ENCODE measurements around the gene KIDINS220. TPM values are rescaled to one million over a fixed set of nuclear protein-coding genes. Genes with fewer than 3 reads are reported as not detected.

KIDINS220 gene
- total RNA-seq, 2 donors from 2014 or later: 33.2 to 44.5 TPM

GRCh38 chr2:8684878-8685696 is 152.3 kb downstream of the KIDINS220 start:
- peak overlapping the region; percentile 100 for H3K4me3 Mint-ChIP-seq

GRCh38 chr2:8684540-8684877 is 152.9 kb downstream of the KIDINS220 start:
- Mint-ChIP-seq H3K4me3 (peak overlapping the region; percentile 100), H3K27ac (peak overlapping the region; percentile 94), H3K27me3 (peaks cover 10% of the 10 kb centered on the region), H3K4me1 (peaks cover 36% of the 10 kb centered on the region), H3K36me3 (ENCODE audit: low read depth) (peaks cover 3% of the 10 kb centered on the region)
- DNase-seq (peak in 2 of 3 donors; percentile 19 to 21), ATAC-seq (peak; percentile 9)
- H3K9me3 ChIP-seq (ENCODE audit: control insufficient read depth, low read length, poor library complexity, severe bottlenecking): no peaks in the 10 kb centered on the region

More at GRCh38 chr2:8684878-8685696, 152.3 kb downstream of the KIDINS220 start:
- H3K4me1 Mint-ChIP-seq: peaks cover 30% of the 10 kb centered on the region
- H3K9me3 ChIP-seq (ENCODE audit: control insufficient read depth, low read length, poor library complexity, severe bottlenecking): no peaks in the 10 kb centered on the region
- H3K27ac Mint-ChIP-seq: peak overlapping the region; percentile 94
- H3K27me3 Mint-ChIP-seq: peaks cover 11% of the 10 kb centered on the region
- ATAC-seq: no peak
- peak in 2 of 3 donors; percentile 27 to 29 for DNase-seq
- H3K36me3 Mint-ChIP-seq (ENCODE audit: low read depth): peaks cover 3% of the 10 kb centered on the region

GRCh38 chr2:8682719-8683667 is 154.4 kb downstream of the KIDINS220 start:
- H3K27ac Mint-ChIP-seq: peak overlapping the region; percentile 99
- no peaks in the 10 kb centered on the region for H3K9me3 ChIP-seq (ENCODE audit: control insufficient read depth, low read length, poor library complexity, severe bottlenecking)
- ATAC-seq (peak; percentile 2), DNase-seq (peak in 2 of 3 donors; percentile 29 to 30)
- peak overlapping the region; percentile 100 for H3K4me3 Mint-ChIP-seq
- peaks cover 7% of the 10 kb centered on the region for H3K27me3 Mint-ChIP-seq
- peaks cover 43% of the 10 kb centered on the region for H3K4me1 Mint-ChIP-seq
- peaks cover 3% of the 10 kb centered on the region for H3K36me3 Mint-ChIP-seq (ENCODE audit: low read depth)

GRCh38 chr2:8681786-8682692 is 155.4 kb downstream of the KIDINS220 start, which contains the start of gene ID2:
ID2 (plus strand) TSS chr2:8682056; CDS start chr2:8682166, 110 bp downstream.
- Mint-ChIP-seq H3K27ac (peak within 1 kb of the TSS; percentile 99), H3K4me3 (peak within 1 kb of the TSS; percentile 100), H3K4me1 (peaks cover 49% of the 10 kb centered on the region), H3K36me3 (ENCODE audit: low read depth) (peaks cover 3% of the 10 kb centered on the region), H3K27me3 (peaks cover 17% of the 10 kb centered on the region)
- H3K9me3 ChIP-seq (ENCODE audit: control insufficient read depth, low read length, poor library complexity, severe bottlenecking): no peaks in the 10 kb centered on the region
- peak; percentile 98 for DNase-seq
- peak; percentile 78 for ATAC-seq

- Mint-ChIP-seq H3K4me3 (peak overlapping the region; percentile 100), H3K36me3 (ENCODE audit: low read depth) (peaks cover 5% of the 10 kb centered on the region), H3K27ac (peak overlapping the region; percentile 99), H3K4me1 (peaks cover 51% of the 10 kb centered on the region), H3K27me3 (peaks cover 21% of the 10 kb centered on the region)
- peak; percentile 35 to 57 (median 53) for DNase-seq
- ATAC-seq: peak; percentile 19
- no peaks in the 10 kb centered on the region for H3K9me3 ChIP-seq (ENCODE audit: control insufficient read depth, low read length, poor library complexity, severe bottlenecking)
Measured at GRCh38 chr2:8680822-8681760, 156.3 kb downstream of the KIDINS220 start.

GRCh38 chr2:8679827-8680731 is 157.3 kb downstream of the KIDINS220 start:
- peak overlapping the region; percentile 100 for H3K4me3 Mint-ChIP-seq
- no peak for ATAC-seq
- peaks cover 6% of the 10 kb centered on the region for H3K36me3 Mint-ChIP-seq (ENCODE audit: low read depth)
- DNase-seq: no peak
- H3K27me3 Mint-ChIP-seq: peaks cover 26% of the 10 kb centered on the region
- H3K27ac Mint-ChIP-seq: peak overlapping the region; percentile 99
- H3K4me1 Mint-ChIP-seq: peaks cover 52% of the 10 kb centered on the region
- no peaks in the 10 kb centered on the region for H3K9me3 ChIP-seq (ENCODE audit: control insufficient read depth, low read length, poor library complexity, severe bottlenecking)

GRCh38 chr2:8679567-8679826 is 157.9 kb downstream of the KIDINS220 start:
- no peak for DNase-seq
- H3K9me3 ChIP-seq (ENCODE audit: control insufficient read depth, low read length, poor library complexity, severe bottlenecking): no peaks in the 10 kb centered on the region
- Mint-ChIP-seq H3K27ac (peak overlapping the region; percentile 99), H3K27me3 (peaks cover 26% of the 10 kb centered on the region), H3K36me3 (ENCODE audit: low read depth) (peaks cover 6% of the 10 kb centered on the region), H3K4me3 (peak overlapping the region; percentile 100), H3K4me1 (peaks cover 50% of the 10 kb centered on the region)
- no peak for ATAC-seq

Other genes starting within 250 kb of the KIDINS220 start
- gene ID2, start 155.6 kb downstream of the KIDINS220 start, total RNA-seq: 100 to 1,000 TPM; 103 to 113 TPM
- gene MBOAT2, start 166.1 kb upstream of the KIDINS220 start, total RNA-seq: 1 to 10 TPM; 2.1 to 4.9 TPM

All from T-helper 17 cell (primary cell).